OCI-LY3 (cell line): ENCODE measurements around the gene RPRD1A.

Experiments used
- CTCF ChIP-seq: fragments of 200-600, 300-600 bp; sonication (generic); IDR thresholded peaks from 2 replicates; pipeline ENCODE4 v1.5.1; 2014; ENCODE audit warnings: antibody characterized with exemption, low read length, low read depth
- EZH2phosphoT487 ChIP-seq: fragments of 200-600 bp; shearing (Covaris generic); IDR thresholded peaks from 2 replicates; pipeline ENCODE4 v1.6.1; 2018; ENCODE audit warnings: antibody characterized with exemption, mixed run types, low read depth

DNA sequence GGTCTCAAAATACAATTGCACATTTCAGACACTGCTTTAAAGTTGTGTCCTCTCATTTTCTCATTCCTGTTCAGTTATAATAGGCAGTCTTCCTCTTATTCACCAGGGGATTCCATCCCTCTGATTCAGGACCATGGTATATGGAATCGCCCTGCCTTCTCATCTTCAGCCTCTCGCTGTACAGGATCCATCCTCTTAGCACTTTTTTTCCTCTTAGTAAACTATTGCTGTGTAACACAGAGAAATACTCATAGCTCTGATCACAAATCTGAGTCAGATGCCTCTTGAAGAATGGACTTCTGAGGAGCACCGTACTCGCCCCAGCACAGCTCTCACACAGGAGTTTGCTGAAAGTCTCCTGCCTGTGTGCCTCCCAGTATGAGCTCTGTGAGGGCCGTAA is 83.5 kb downstream of the RPRD1A start:
- TF ChIP-seq CTCF: no peak
- no peak for TF ChIP-seq EZH2phosphoT487
